HTERT RPE-1 (cell line): ENCODE measurements around the gene RAB35.

Source experiments
- in situ Hi-C: fragments of 300-500 bp; cut with MboI; formaldehyde crosslinking; loops from 4 replicates; pipeline ENCODE4 v1.14.3; 2020; ENCODE audit warnings: low sequenced_read_pairs

Gene RAB35

GRCh38 chr12:120090206-120090605, 26.3 kb downstream of the RAB35 start:
- in situ Hi-C loops, result no loop called here

GRCh38 chr12:120089796-120090195, 26.8 kb downstream of the RAB35 start:
- in situ Hi-C loops, result no loop called here

GRCh38 chr12:120089105-120089504, 27.4 kb downstream of the RAB35 start:
- in situ Hi-C loops, result no loop called here

GRCh38 chr12:120086801-120087621, 29.5 kb downstream of the RAB35 start:
- in situ Hi-C loops, result no loop called here

GRCh38 chr12:120085920-120086645, 30.5 kb downstream of the RAB35 start:
- in situ Hi-C loops, result no loop called here

- in situ Hi-C loops, result no loop called here
Observed at GRCh38 chr12:120081641-120082040, 34.9 kb downstream of the RAB35 start.

- in situ Hi-C loops, result no loop called here
Observed at GRCh38 chr12:120079411-120080400, 36.8 kb downstream of the RAB35 start.

- in situ Hi-C loops, result no loop called here
Observed at GRCh38 chr12:120078868-120079267, 37.7 kb downstream of the RAB35 start.

GRCh38 chr12:120077260-120077659, 39.3 kb downstream of the RAB35 start:
- in situ Hi-C loops, result no loop called here

GRCh38 chr12:120076651-120077050, 39.9 kb downstream of the RAB35 start:
- in situ Hi-C loops, result no loop called here

- in situ Hi-C loops, result no loop called here
Observed at GRCh38 chr12:120075034-120075616, 41.4 kb downstream of the RAB35 start.

- in situ Hi-C loops, result no loop called here
Observed at GRCh38 chr12:120072472-120073249, 43.9 kb downstream of the RAB35 start.

- in situ Hi-C loops, result no loop called here
Observed at GRCh38 chr12:120071493-120072020, 45.0 kb downstream of the RAB35 start.

- in situ Hi-C loops, result no loop called here
Observed at GRCh38 chr12:120069278-120069677, 47.3 kb downstream of the RAB35 start.

- in situ Hi-C loops, result no loop called here
Observed at GRCh38 chr12:120067901-120068300, 48.7 kb downstream of the RAB35 start.

GRCh38 chr12:120067084-120067869, 49.3 kb downstream of the RAB35 start:
- in situ Hi-C loops, result no loop called here

GRCh38 chr12:120066341-120066740, 50.2 kb downstream of the RAB35 start:
- in situ Hi-C loops, result no loop called here

- in situ Hi-C loops, result no loop called here
Observed at GRCh38 chr12:120065472-120065871, 51.1 kb downstream of the RAB35 start.
